Loucy (cell line): Measurements from ENCODE around the gene RPS6KA3.

Source experiments
- H2AFZ ChIP-seq: fragments of 200-600 bp; sonication (generic); 2 replicates; pipeline ENCODE4 v1.6.0; 2016; ENCODE audit warnings: antibody characterized with exemption, mild to moderate bottlenecking, low read length, moderate library complexity
- H3F3A ChIP-seq: fragments of 200-600 bp; 2 replicates; pipeline ENCODE4 v1.6.0; 2016; ENCODE audit warnings: antibody characterized with exemption, low read depth, mild to moderate bottlenecking
- H3K27me3 ChIP-seq: fragments of 200-600 bp; sonication (generic); 2 replicates; pipeline ENCODE4 v1.6.1; 2014; ENCODE audit warnings: low read length, mild to moderate bottlenecking; ENCODE audit not compliant: insufficient read depth, poor library complexity, severe bottlenecking
- H3K36me3 ChIP-seq: fragments of 200-600 bp; sonication (generic); 2 replicates; pipeline ENCODE4 v1.6.1; 2016; ENCODE audit warnings: low read length; ENCODE audit not compliant: insufficient read depth
- H3K4me1 ChIP-seq: fragments of 200-600 bp; sonication (generic); 2 replicates; pipeline ENCODE4 v1.5.1; 2014; ENCODE audit warnings: low read length, mild to moderate bottlenecking; ENCODE audit not compliant: insufficient read depth, poor library complexity, severe bottlenecking
- H3K4me2 ChIP-seq: fragments of 200-600 bp; sonication (generic); 2 replicates; pipeline ENCODE4 v1.6.0; 2014; ENCODE audit warnings: antibody characterized with exemption, low read length, low read depth, mild to moderate bottlenecking; ENCODE audit not compliant: poor library complexity, severe bottlenecking
- H3K4me3 ChIP-seq: fragments of 200-600 bp; sonication (generic); 2 replicates; pipeline ENCODE4 v1.5.1; 2014; ENCODE audit warnings: low read length, mild to moderate bottlenecking, mixed read lengths; ENCODE audit not compliant: poor library complexity, severe bottlenecking
- H3K79me2 ChIP-seq: fragments of 200-600 bp; sonication (generic); 2 replicates; pipeline ENCODE4 v1.6.1; 2014; ENCODE audit warnings: low read length; ENCODE audit not compliant: insufficient read depth
- H3K9ac ChIP-seq: fragments of 200-600 bp; sonication (generic); 2 replicates; pipeline ENCODE4 v1.6.0; 2014; ENCODE audit warnings: mild to moderate bottlenecking, low read depth, low read length, moderate library complexity; ENCODE audit not compliant: poor library complexity, severe bottlenecking
- H3K9me2 ChIP-seq: fragments of 200-600 bp; sonication (generic); replicated peaks from 2 replicates; pipeline ENCODE4 v1.6.1; 2016; ENCODE audit warnings: low read depth, low read length, mixed read lengths
- H3K9me3 ChIP-seq: fragments of 200-600 bp; sonication (generic); 2 replicates; pipeline ENCODE4 v1.6.1; 2014; ENCODE audit warnings: mild to moderate bottlenecking, antibody characterized with exemption, low read length, low read depth; ENCODE audit not compliant: insufficient read depth
- H4K20me1 ChIP-seq: fragments of 200-600 bp; sonication (generic); 2 replicates; pipeline ENCODE4 v1.6.0; 2014; ENCODE audit warnings: antibody characterized with exemption, low read length, mild to moderate bottlenecking; ENCODE audit not compliant: insufficient read depth, poor library complexity, severe bottlenecking
- CTCF ChIP-seq: fragments of 200-600 bp; sonication (generic); conservative IDR thresholded peaks from 2 replicates; pipeline ENCODE4 v1.5.1; 2014; ENCODE audit warnings: mild to moderate bottlenecking, antibody characterized with exemption, low read length
- EZH2phosphoT487 ChIP-seq: fragments of 200-600 bp; IDR thresholded peaks from 2 replicates; pipeline ENCODE4 v1.6.1; 2018; ENCODE audit warnings: antibody characterized with exemption, mild to moderate bottlenecking, moderate library complexity, borderline replicate concordance

Gene RPS6KA3

GRCh38 chrX:20266810-20267606, at the start of gene RPS6KA3:
TSS of gene RPS6KA3 (minus strand) at chrX:20266909. CDS start at chrX:20266632, 277 bp downstream.
- Histone ChIP-seq H4K20me1 (peaks cover 36% of the 10 kb centered on the region), H3K4me1 (peaks cover 14% of the 10 kb centered on the region), H3K9me2 (no peaks in the 10 kb centered on the region), H3K9me3 (no peaks in the 10 kb centered on the region), H3K4me2 (peak within 1 kb of the TSS; percentile 96), H3K36me3 (no peaks in the 10 kb centered on the region), H3K9ac (peak within 1 kb of the TSS; percentile 89), H3F3A (no peaks in the 10 kb centered on the region), H3K27me3 (no peaks in the 10 kb centered on the region), H3K79me2 (peaks cover 43% of the 10 kb centered on the region), H2AFZ (peak within 1 kb of the TSS; percentile 87), H3K4me3 (peak within 1 kb of the TSS; percentile 86)
- TF ChIP-seq CTCF, result no peak
- no peak for TF ChIP-seq EZH2phosphoT487

GRCh38 chrX:20315140-20315539, 48.4 kb upstream of the RPS6KA3 start:
- Histone ChIP-seq H2AFZ (peak overlapping the region; percentile 47; the same call in 1 of the 2 replicates), H3K4me3 (no peak overlapping the region), H3F3A (no peaks in the 10 kb centered on the region), H3K9me2 (no peaks in the 10 kb centered on the region), H3K4me2 (no peak overlapping the region), H4K20me1 (no peaks in the 10 kb centered on the region), H3K27me3 (no peaks in the 10 kb centered on the region), H3K36me3 (no peaks in the 10 kb centered on the region), H3K4me1 (peaks cover 2% of the 10 kb centered on the region), H3K9ac (no peak overlapping the region), H3K9me3 (no peaks in the 10 kb centered on the region), H3K79me2 (no peaks in the 10 kb centered on the region)
- TF ChIP-seq CTCF, result no peak
- no peak for TF ChIP-seq EZH2phosphoT487

DNA sequence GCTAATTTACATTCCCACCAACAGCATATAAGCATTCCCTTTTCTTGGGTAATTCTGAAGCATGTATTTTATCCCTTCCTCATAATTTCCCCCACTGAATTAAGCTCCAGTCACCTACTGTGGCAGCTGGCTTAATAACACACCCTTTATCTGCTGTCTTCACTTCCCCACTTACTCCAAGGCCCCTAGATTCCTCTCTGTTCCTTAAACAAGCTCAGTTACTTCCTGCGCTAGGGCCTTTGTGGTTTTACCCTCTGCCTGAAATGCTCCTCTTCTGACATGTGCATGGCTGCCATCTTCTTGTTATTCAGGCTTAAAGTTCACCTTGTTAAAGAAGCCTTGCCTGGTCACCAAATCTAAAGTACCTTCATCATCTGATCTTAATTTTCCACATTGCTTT, 47.2 kb upstream of the RPS6KA3 start:
- H3F3A ChIP-seq, result no peaks in the 10 kb centered on the region
- H3K4me3 ChIP-seq, result no peak overlapping the region
- no peaks in the 10 kb centered on the region for H3K36me3 ChIP-seq
- no peaks in the 10 kb centered on the region for H3K27me3 ChIP-seq
- no peak overlapping the region for H3K4me2 ChIP-seq
- no peaks in the 10 kb centered on the region for H3K79me2 ChIP-seq
- H3K4me1 ChIP-seq, result no peaks in the 10 kb centered on the region
- H3K9ac ChIP-seq, result no peak overlapping the region
- no peaks in the 10 kb centered on the region for H4K20me1 ChIP-seq
- H3K9me3 ChIP-seq, result no peaks in the 10 kb centered on the region
- no peaks in the 10 kb centered on the region for H3K9me2 ChIP-seq
- TF ChIP-seq CTCF (no peak), EZH2phosphoT487 (no peak)
- peak overlapping the region; percentile 46; the same call in 1 of the 2 replicates for H2AFZ ChIP-seq
